AG04450 (cell line): ENCODE measurements around the gene FAP. TPM values are rescaled to one million over a fixed set of nuclear protein-coding genes. Genes with fewer than 3 reads are reported as not detected.
A peak's percentile ranks its signal among the peaks of the same experiment; 100 is the strongest.

Experiments used
- CTCF ChIA-PET: fragments of 300-600, 350-600 bp; formaldehyde crosslinking; extraction: SDS; loops from one replicate; lab custom pipeline; 2022; ENCODE audit warnings: antibody characterized with exemption, inconsistent platforms; lab: Charles Lee
- POLR2A ChIA-PET: fragments of 350-600 bp; formaldehyde crosslinking; extraction: SDS; loops from one replicate; lab custom pipeline; 2021; ENCODE audit warnings: antibody characterized with exemption, inconsistent platforms; lab: Yijun Ruan, JAX
- DNase-seq: peaks from one replicate; pipeline ENCODE4 v3.0.0-alpha.2; 2011; ENCODE audit warnings: low read depth, low spot score
- H3K27ac ChIP-seq: one replicate; pipeline ENCODE4 v1.5.1; 2012; ENCODE audit warnings: low read depth, low read length, control low read depth
- H3K27me3 ChIP-seq: one replicate; pipeline ENCODE4 v1.6.0; 2012; ENCODE audit warnings: low read length; ENCODE audit not compliant: control insufficient read depth, insufficient read depth
- H3K4me3 ChIP-seq: 2 replicates; pipeline ENCODE4 v1.5.1; 2011; ENCODE audit warnings: mild to moderate bottlenecking, low read depth, low read length, control low read depth
- H3K9me3 ChIP-seq: 2 replicates; pipeline ENCODE4 v1.5.1; 2012; ENCODE audit warnings: low read length; ENCODE audit not compliant: control insufficient read depth, insufficient read depth
- CTCF ChIP-seq: IDR thresholded peaks from 2 replicates; pipeline ENCODE4 v1.5.1; 2011; ENCODE audit warnings: low read depth, low read length, control low read depth, inconsistent platforms
- polyA plus RNA-seq: library from polyadenylated mRNA; depleted of rRNA; stranded (reverse); fragments of >200 nt; gene quantifications from 2 replicates; pipeline ENCODE4 v1.2.3, GENCODE V29; 2011

Gene FAP
- polyA plus RNA-seq, 1 experiment = 374 TPM

GRCh38 chr2:162219426-162219825 is 23.8 kb downstream of the FAP start:
- Histone ChIP-seq H3K4me3 (no peak overlapping the region), H3K9me3 (no peaks in the 10 kb centered on the region), H3K27ac (no peak overlapping the region), H3K27me3 (no peaks in the 10 kb centered on the region)
- ChIA-PET CTCF (interaction anchor here (0.6 to 8.3 kb wide), 13 partner anchors 9 to 633 kb away, joined by 3 to 222 read pairs (median 8); no protein-coding TSS in a partner anchor), POLR2A (no interaction called here)
- no peak for DNase-seq
- no peak for TF ChIP-seq CTCF

- DNase-seq = peak; percentile 36
- Histone ChIP-seq H3K27me3 (no peaks in the 10 kb centered on the region), H3K4me3 (no peak overlapping the region), H3K27ac (no peak overlapping the region), H3K9me3 (no peaks in the 10 kb centered on the region)
- ChIA-PET CTCF (interaction anchor here (0.9 to 8.3 kb wide), 2 partner anchors 20 to 83 kb away, joined by 3 to 222 read pairs; no protein-coding TSS in a partner anchor), POLR2A (interaction anchor here (1.1 to 1.2 kb wide), 2 partner anchors 12 to 25 kb away, joined by 3 to 4 read pairs; partner anchors contain the start of gene FAP)
- TF ChIP-seq CTCF = no peak
Measured at GRCh38 chr2:162217598-162217997, 25.6 kb downstream of the FAP start.

GRCh38 chr2:162215162-162215561 is 28.1 kb downstream of the FAP start:
- Histone ChIP-seq H3K27me3 (no peaks in the 10 kb centered on the region), H3K9me3 (no peaks in the 10 kb centered on the region), H3K27ac (no peak overlapping the region), H3K4me3 (no peak overlapping the region)
- no peak for DNase-seq
- POLR2A ChIA-PET = interaction anchor here (1.0 kb wide), 1 partner anchor 18 kb away, joined by 3 read pairs; no protein-coding TSS in a partner anchor
- TF ChIP-seq CTCF = no peak
- CTCF ChIA-PET = interaction anchor here (3.4 kb wide), 1 partner anchor 83 kb away, joined by 18 read pairs; no protein-coding TSS in a partner anchor

- POLR2A ChIA-PET = interaction anchor here (1.5 kb wide), 1 partner anchor 15 kb away, joined by 4 read pairs; no protein-coding TSS in a partner anchor
Measured at GRCh38 chr2:162212366-162212765, 30.9 kb downstream of the FAP start.

More at GRCh38 chr2:162212366-162212765, 30.9 kb downstream of the FAP start:
- Histone ChIP-seq H3K4me3 (no peak overlapping the region), H3K27me3 (no peaks in the 10 kb centered on the region), H3K9me3 (no peaks in the 10 kb centered on the region), H3K27ac (no peak overlapping the region)
- no peak for TF ChIP-seq CTCF
- CTCF ChIA-PET = interaction anchor here (0.6 to 0.7 kb wide), 2 partner anchors 8 to 88 kb away, joined by 4 to 5 read pairs; no protein-coding TSS in a partner anchor
- DNase-seq = no peak
